Measurements from ENCODE around the gene SNRNP200. TPM values are rescaled to one million over a fixed set of nuclear protein-coding genes. Genes with fewer than 3 reads are reported as not detected.
A peak's percentile ranks its signal among the peaks of the same experiment; 100 is the strongest.
"Not testable (repeated sequence)": the region's sequence is repeated elsewhere in the genome, so short reads cannot be mapped to it uniquely, and the experiment has no call there.

Gene SNRNP200
- total and polyA plus RNA-seq, 4 donors: 28.1 to 75.2 (median 47.5) TPM

GRCh38 chr2:96257744-96258143 is 47.6 kb downstream of the SNRNP200 start:
- H3K9ac ChIP-seq (ENCODE audit: low read depth in 1 of 2, low read length in 2 of 2): not testable (repeated sequence)

GRCh38 chr2:96256611-96257113 is 48.7 kb downstream of the SNRNP200 start:
- Histone ChIP-seq H3K4me3 (ENCODE audit: low read depth in 1 of 3, low read length in 3 of 3) (no peak overlapping the region), H3K4me1 (ENCODE audit: control insufficient read depth in 4 of 4, insufficient read depth in 4 of 4, low read length in 3 of 4) (peaks cover 16 to 55% (median 44%) of the 10 kb centered on the region in 4 donors), H3K36me3 (ENCODE audit: control insufficient read depth in 4 of 4, insufficient read depth in 3 of 4, low read depth in 1 of 4, low read length in 3 of 4) (peaks cover 12 to 25% (median 21%) of the 10 kb centered on the region in 4 donors), H3K27ac (ENCODE audit: low read depth in 1 of 2, low read length in 2 of 2) (peak overlapping the region in 1 of 2 donors; percentile 32), H3K9ac (ENCODE audit: low read depth in 1 of 2, low read length in 2 of 2) (no peak overlapping the region), H3K27me3 (ENCODE audit: control insufficient read depth in 4 of 4, insufficient read depth in 4 of 4, low read length in 3 of 4) (no peaks in the 10 kb centered on the region), H3K9me3 (ENCODE audit: control insufficient read depth in 4 of 4, low read length in 3 of 4) (no peaks in the 10 kb centered on the region)
- DNase-seq (ENCODE audit: low spot score): no peak
- 82% methylated on average over 6 of the region's 6 CpGs for WGBS
- no peak for TF ChIP-seq HNF4A (conservative IDR thresholded peaks at IDR 0.05)
- no peak for TF ChIP-seq RAD21 (IDR thresholded peaks at IDR 0.05)
- no peak for TF ChIP-seq TAF1 (conservative IDR thresholded peaks at IDR 0.05)
- TF ChIP-seq MAX (IDR thresholded peaks at IDR 0.05): no peak
- no peak for TF ChIP-seq ATF3 (IDR thresholded peaks at IDR 0.05)
- no peak for TF ChIP-seq HNF4G (IDR thresholded peaks at IDR 0.05)
- no peak for TF ChIP-seq JUND (IDR thresholded peaks at IDR 0.05)
- no peak for TF ChIP-seq GABPA (IDR thresholded peaks at IDR 0.05 in 1 of 2, conservative IDR thresholded peaks at IDR 0.05 in 1 of 2)
- TF ChIP-seq CTCF (IDR thresholded peaks at IDR 0.05; ENCODE audit: low read depth, low read length, missing input control): no peak
- TF ChIP-seq EGR1 (IDR thresholded peaks at IDR 0.05; ENCODE audit: low read depth in 2 of 2): no peak
- no peak for TF ChIP-seq RXRA (IDR thresholded peaks at IDR 0.05)
- no peak for TF ChIP-seq REST (IDR thresholded peaks at IDR 0.05)
- no peak for TF ChIP-seq SP1 (IDR thresholded peaks at IDR 0.05)
- no peak for TF ChIP-seq YY1 (IDR thresholded peaks at IDR 0.05)
- TF ChIP-seq ZBTB33 (IDR thresholded peaks at IDR 0.05): no peak

More at GRCh38 chr2:96257744-96258143, 47.6 kb downstream of the SNRNP200 start:
- peak overlapping the region; percentile 10 to 44 for H3K27ac ChIP-seq (ENCODE audit: low read depth in 1 of 2, low read length in 2 of 2)
- not testable (repeated sequence) for H3K9me3 ChIP-seq (ENCODE audit: control insufficient read depth in 4 of 4, low read length in 3 of 4); H3K4me3 ChIP-seq (ENCODE audit: low read depth in 1 of 3, low read length in 3 of 3); DNase-seq (ENCODE audit: low spot score); H3K27me3 ChIP-seq (ENCODE audit: control insufficient read depth in 4 of 4, insufficient read depth in 4 of 4, low read length in 3 of 4)
- peaks cover 7 to 19% (median 11%) of the 10 kb centered on the region in 4 donors for H3K36me3 ChIP-seq (ENCODE audit: control insufficient read depth in 4 of 4, insufficient read depth in 3 of 4, low read depth in 1 of 4, low read length in 3 of 4)
- TF ChIP-seq SP1 (IDR thresholded peaks at IDR 0.05) (peak; percentile 8), RXRA (IDR thresholded peaks at IDR 0.05) (peak in 1 of 2 donors; percentile 21)
- 85% methylated on average over 3 of the region's 3 CpGs for WGBS
- H3K4me1 ChIP-seq (ENCODE audit: control insufficient read depth in 4 of 4, insufficient read depth in 4 of 4, low read length in 3 of 4): peaks cover 18 to 56% (median 47%) of the 10 kb centered on the region in 4 donors
